AG10803 (cell line): ENCODE data around the gene CCDC177.
A peak's percentile ranks its signal among the peaks of the same experiment; 100 is the strongest.
"Not testable (repeated sequence)": the region's sequence is repeated elsewhere in the genome, so short reads cannot be mapped to it uniquely, and the experiment has no call there.

Experiments
- DNase-seq: peaks from one replicate; pipeline ENCODE4 v3.0.0; 2010; ENCODE audit warnings: low read depth
- H3K4me3 ChIP-seq: 2 replicates; pipeline ENCODE4 v1.5.1; 2011; ENCODE audit warnings: mild to moderate bottlenecking, low read length, control low read depth
- CTCF ChIP-seq: conservative IDR thresholded peaks from 2 replicates; pipeline ENCODE4 v1.5.1; 2011; ENCODE audit warnings: mild to moderate bottlenecking, low read length, control low read depth, inconsistent platforms

The CCDC177 gene

GRCh38 chr14:69611172-69612013 is 36.7 kb upstream of the CCDC177 start, which contains the start of gene SUSD6:
SUSD6 (plus strand) TSS chr14:69611596; CDS start chr14:69658593, 46,997 bp downstream.
- H3K4me3 ChIP-seq = peak within 1 kb of the TSS; percentile 72
- TF ChIP-seq CTCF = no peak
- DNase-seq = peak; percentile 87

- peak; percentile 47 for DNase-seq
- H3K4me3 ChIP-seq = peak overlapping the region; percentile 72
- no peak for TF ChIP-seq CTCF
Observed at GRCh38 chr14:69610874-69611171, 36.2 kb upstream of the CCDC177 start.

- TF ChIP-seq CTCF = no peak
- DNase-seq = peak; percentile 15
Observed at GRCh38 chr14:69610020-69610873, 35.6 kb upstream of the CCDC177 start.

GRCh38 chr14:69606258-69607184 is 31.9 kb upstream of the CCDC177 start:
- TF ChIP-seq CTCF = no peak
- no peak for DNase-seq
- H3K4me3 ChIP-seq = no peak overlapping the region

More at GRCh38 chr14:69610020-69610873, 35.6 kb upstream of the CCDC177 start:
- H3K4me3 ChIP-seq = peak overlapping the region; percentile 72

GRCh38 chr14:69605738-69606137 is 31.1 kb upstream of the CCDC177 start:
- no peak for TF ChIP-seq CTCF
- H3K4me3 ChIP-seq = no peak overlapping the region
- no peak for DNase-seq

- DNase-seq = no peak
Observed at GRCh38 chr14:69600304-69600891, 25.7 kb upstream of the CCDC177 start.

GRCh38 chr14:69599431-69599830 is 24.8 kb upstream of the CCDC177 start:
- H3K4me3 ChIP-seq, DNase-seq: not testable (repeated sequence)

More at GRCh38 chr14:69600304-69600891, 25.7 kb upstream of the CCDC177 start:
- no peak overlapping the region for H3K4me3 ChIP-seq
- no peak for TF ChIP-seq CTCF
